Right lobe of liver (tissue), 4 donors: ENCODE data around the gene ANP32A.

Experiments used
- POLR2A ChIP-seq: fragments of 450-650 bp; IDR thresholded peaks from one replicate; pipeline ENCODE4 v1.6.1; 2017; ENCODE audit warnings: antibody characterized with exemption, mild to moderate bottlenecking
- TF ChIP-seq, protein P1 (sequence below), 4 donors: fragments of 200-600 bp in 3 of 4; fragments of 450-650 bp in 1 of 4; IDR thresholded peaks; one replicate each; pipeline versions ENCODE4 v1.5.1 to v1.8.0; 2016 to 2022; ENCODE audit warnings: antibody characterized with exemption in 4 of 4, mild to moderate bottlenecking in 2 of 4
- donor health status: DM: no; HTN: no; CAD: no.
- donor health status: DM: no; HTN: no; CAD: no.
- donor health status: DM: no; HTN: yes; CAD: no.

DNA sequence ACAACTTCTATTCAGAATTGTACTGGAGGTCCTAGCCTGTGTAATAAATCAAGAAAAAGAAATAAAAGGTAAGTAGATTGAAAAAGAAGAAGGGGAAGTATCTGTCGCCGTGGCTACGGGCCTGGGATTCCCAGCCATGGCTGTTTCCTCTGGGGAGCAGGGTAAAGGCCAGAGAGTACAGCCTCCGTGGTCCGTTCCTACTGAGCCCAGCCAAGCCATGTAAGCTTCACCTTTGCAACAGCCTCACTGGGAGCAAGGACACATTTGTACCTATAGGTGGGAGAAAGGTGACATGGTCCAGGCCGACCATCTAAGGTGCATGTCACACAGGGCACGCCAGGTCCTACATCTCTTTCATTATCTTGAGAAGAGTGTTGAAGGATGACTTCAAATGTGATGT, 71.3 kb downstream of the ANP32A start:
- TF ChIP-seq, protein P1, sequence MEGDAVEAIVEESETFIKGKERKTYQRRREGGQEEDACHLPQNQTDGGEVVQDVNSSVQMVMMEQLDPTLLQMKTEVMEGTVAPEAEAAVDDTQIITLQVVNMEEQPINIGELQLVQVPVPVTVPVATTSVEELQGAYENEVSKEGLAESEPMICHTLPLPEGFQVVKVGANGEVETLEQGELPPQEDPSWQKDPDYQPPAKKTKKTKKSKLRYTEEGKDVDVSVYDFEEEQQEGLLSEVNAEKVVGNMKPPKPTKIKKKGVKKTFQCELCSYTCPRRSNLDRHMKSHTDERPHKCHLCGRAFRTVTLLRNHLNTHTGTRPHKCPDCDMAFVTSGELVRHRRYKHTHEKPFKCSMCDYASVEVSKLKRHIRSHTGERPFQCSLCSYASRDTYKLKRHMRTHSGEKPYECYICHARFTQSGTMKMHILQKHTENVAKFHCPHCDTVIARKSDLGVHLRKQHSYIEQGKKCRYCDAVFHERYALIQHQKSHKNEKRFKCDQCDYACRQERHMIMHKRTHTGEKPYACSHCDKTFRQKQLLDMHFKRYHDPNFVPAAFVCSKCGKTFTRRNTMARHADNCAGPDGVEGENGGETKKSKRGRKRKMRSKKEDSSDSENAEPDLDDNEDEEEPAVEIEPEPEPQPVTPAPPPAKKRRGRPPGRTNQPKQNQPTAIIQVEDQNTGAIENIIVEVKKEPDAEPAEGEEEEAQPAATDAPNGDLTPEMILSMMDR (IDR thresholded peaks at IDR 0.05), result no peak
- TF ChIP-seq POLR2A, result no peak
